ENCODE data around the gene SVOPL. TPM values are rescaled to one million over a fixed set of nuclear protein-coding genes. Genes with fewer than 3 reads are reported as not detected.

The SVOPL gene
- total RNA-seq, 4 donors from 2014 or later: 4.1 to 4.6 TPM; not detected in 2

DNA sequence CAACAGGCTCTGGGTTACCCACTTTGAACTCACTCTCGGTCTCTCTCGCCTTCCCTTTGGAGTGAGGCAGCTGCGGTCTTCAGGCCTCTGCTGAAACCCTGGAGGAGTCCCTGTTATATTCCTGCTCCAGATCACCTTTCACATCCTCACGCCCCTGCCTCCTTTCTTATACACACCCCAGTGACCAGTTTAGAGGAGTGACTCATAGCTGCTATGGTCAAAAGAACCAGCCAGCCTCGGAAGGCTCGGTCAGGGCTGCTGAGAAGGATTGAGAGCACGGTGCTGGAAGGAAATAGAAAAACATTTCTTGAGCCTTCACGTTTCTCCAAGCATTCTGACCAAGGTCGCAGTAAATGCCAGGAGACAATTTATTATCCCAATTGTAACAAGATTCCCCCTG, 28.3 kb upstream of the SVOPL start:
- DNase-seq: no peak
- H3K36me3 ChIP-seq: no peaks in the 10 kb centered on the region
- no peaks in the 10 kb centered on the region for H3K27me3 ChIP-seq
- WGBS, 2 donors (ENCODE audit: low coverage in 1 of 2): 88 to 90% methylated on average over 9 of the region's 9 CpGs
- in situ Hi-C loops (cut with MboI; ENCODE audit: low pct_ligation_motif_present in 1 of 4, low pct_unique_long_range_greater_than_20kb in 1 of 4, low sequenced_read_pairs in 3 of 4): no loop called here
- no peak overlapping the region for H3K4me3 ChIP-seq
- intact Hi-C loops (cut with DNase I; ENCODE audit: low total_unique reads): no loop called here
- TF ChIP-seq POLR2A (IDR thresholded peaks at IDR 0.05) (no peak), EP300 (IDR thresholded peaks at IDR 0.05; ENCODE audit: low read depth) (no peak)
- TF ChIP-seq, protein P1, sequence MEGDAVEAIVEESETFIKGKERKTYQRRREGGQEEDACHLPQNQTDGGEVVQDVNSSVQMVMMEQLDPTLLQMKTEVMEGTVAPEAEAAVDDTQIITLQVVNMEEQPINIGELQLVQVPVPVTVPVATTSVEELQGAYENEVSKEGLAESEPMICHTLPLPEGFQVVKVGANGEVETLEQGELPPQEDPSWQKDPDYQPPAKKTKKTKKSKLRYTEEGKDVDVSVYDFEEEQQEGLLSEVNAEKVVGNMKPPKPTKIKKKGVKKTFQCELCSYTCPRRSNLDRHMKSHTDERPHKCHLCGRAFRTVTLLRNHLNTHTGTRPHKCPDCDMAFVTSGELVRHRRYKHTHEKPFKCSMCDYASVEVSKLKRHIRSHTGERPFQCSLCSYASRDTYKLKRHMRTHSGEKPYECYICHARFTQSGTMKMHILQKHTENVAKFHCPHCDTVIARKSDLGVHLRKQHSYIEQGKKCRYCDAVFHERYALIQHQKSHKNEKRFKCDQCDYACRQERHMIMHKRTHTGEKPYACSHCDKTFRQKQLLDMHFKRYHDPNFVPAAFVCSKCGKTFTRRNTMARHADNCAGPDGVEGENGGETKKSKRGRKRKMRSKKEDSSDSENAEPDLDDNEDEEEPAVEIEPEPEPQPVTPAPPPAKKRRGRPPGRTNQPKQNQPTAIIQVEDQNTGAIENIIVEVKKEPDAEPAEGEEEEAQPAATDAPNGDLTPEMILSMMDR (IDR thresholded peaks at IDR 0.05): no peak
- no peaks in the 10 kb centered on the region for H3K4me1 ChIP-seq
- no peak overlapping the region for H3K27ac ChIP-seq
- no peaks in the 10 kb centered on the region for H3K9me3 ChIP-seq

DNA sequence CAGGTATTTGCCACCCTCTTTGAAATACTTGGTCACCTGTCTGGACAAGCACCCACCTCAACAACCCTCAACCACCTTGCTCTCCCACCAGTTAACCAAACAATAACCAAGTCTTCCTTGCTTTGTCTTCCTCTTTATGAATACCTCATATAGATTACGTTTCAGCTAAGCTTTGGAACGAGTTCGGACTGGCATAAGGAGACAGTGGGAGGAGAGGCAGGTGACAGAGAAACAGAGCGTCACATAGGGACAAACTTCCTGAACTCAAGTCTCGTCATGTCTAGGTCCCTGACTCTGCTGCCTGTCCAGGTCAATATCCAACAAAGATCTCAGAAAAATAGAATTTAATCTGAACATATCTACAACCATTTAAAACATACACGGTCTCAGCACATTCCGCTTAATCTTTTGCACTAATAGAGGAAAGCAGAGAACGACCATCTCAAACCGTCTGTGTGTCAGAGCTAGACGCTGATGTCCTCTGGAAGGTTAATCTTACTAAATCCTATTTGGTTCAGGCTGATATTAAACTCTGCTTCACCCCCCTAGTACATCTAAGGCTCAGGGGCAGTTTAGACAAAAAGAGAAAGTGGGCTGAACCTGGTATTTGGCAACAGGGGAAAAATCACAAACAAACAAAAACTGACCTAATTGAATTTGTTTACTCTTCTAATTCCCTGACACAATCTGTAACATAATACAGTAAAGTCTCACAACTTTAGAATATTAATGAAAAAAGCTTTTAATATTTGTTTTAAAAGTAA, 26.4 kb upstream of the SVOPL start:
- no peak for DNase-seq
- no peak overlapping the region for H3K4me3 ChIP-seq
- WGBS, 2 donors (ENCODE audit: low coverage in 1 of 2): 56 to 80% methylated on average over 4 to 10 of the region's 10 CpGs
- H3K4me1 ChIP-seq: no peaks in the 10 kb centered on the region
- in situ Hi-C loops (cut with MboI; ENCODE audit: low pct_ligation_motif_present in 1 of 4, low pct_unique_long_range_greater_than_20kb in 1 of 4, low sequenced_read_pairs in 3 of 4): no loop called here
- TF ChIP-seq POLR2AphosphoS5 (IDR thresholded peaks at IDR 0.05): no peak
- TF ChIP-seq EP300 (IDR thresholded peaks at IDR 0.05; ENCODE audit: low read depth): no peak
- TF ChIP-seq, protein P1 (IDR thresholded peaks at IDR 0.05): no peak
- no peak for TF ChIP-seq POLR2A (IDR thresholded peaks at IDR 0.05)
- H3K36me3 ChIP-seq: no peaks in the 10 kb centered on the region
- H3K27me3 ChIP-seq: no peaks in the 10 kb centered on the region
- intact Hi-C loops (cut with DNase I; ENCODE audit: low total_unique reads): no loop called here
- no peak overlapping the region for H3K27ac ChIP-seq
- H3K9me3 ChIP-seq: no peaks in the 10 kb centered on the region

DNA sequence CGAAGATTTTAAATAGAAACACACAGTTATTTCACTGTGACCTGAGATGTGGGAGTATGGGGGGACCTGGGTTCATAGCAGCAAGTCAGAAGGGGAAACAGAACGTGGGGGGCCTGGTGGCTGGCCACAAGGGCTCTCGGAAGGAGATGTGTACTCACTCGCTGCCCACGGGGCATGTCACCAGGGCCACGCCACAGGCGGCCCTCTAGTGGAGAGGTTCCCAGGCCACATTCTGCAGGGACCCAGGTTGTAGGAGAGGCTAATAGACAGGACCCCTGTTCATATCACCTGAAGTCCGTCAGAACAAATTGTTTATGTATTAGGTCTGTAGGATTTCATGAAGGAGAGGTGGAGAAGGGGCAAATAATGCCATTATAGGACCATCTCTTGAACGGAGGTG, 25.1 kb upstream of the SVOPL start:
- intact Hi-C loops (cut with DNase I; ENCODE audit: low total_unique reads) (no loop called here), in situ Hi-C loops (cut with MboI; ENCODE audit: low pct_ligation_motif_present in 1 of 4, low pct_unique_long_range_greater_than_20kb in 1 of 4, low sequenced_read_pairs in 3 of 4) (no loop called here)
- Histone ChIP-seq H3K4me3 (no peak overlapping the region), H3K4me1 (no peaks in the 10 kb centered on the region), H3K9me3 (no peaks in the 10 kb centered on the region), H3K27me3 (no peaks in the 10 kb centered on the region), H3K27ac (no peak overlapping the region), H3K36me3 (no peaks in the 10 kb centered on the region)
- no peak for DNase-seq
- TF ChIP-seq, protein P1 (IDR thresholded peaks at IDR 0.05): no peak
- TF ChIP-seq POLR2A (IDR thresholded peaks at IDR 0.05) (no peak), EP300 (IDR thresholded peaks at IDR 0.05; ENCODE audit: low read depth) (no peak), POLR2AphosphoS5 (IDR thresholded peaks at IDR 0.05) (no peak)
- 80 to 83% methylated on average over 1 to 9 of the region's 9 CpGs for WGBS, 2 donors (ENCODE audit: low coverage in 1 of 2)

DNA sequence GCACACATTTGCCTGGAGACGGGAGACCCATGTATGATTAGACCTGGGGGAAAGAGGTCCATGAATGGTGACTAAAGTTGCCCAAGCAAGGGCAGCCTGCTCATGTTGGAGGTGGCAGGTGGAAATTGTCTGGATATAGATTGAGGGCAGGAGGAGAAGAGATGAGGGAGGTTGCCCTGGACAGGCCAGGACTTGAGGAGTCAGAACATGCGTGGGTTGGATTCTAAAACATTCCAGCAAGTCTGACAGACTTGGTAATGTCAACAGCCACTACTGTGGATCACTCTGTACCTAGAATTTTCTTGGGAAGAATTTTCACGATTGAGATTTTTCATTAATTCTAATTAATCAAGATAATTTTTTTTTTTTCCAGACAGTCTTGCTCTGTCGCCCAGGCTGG, 19.1 kb upstream of the SVOPL start:
- H3K4me1 ChIP-seq: no peaks in the 10 kb centered on the region
- intact Hi-C loops (cut with DNase I; ENCODE audit: low total_unique reads): no loop called here
- H3K27ac ChIP-seq: no peak overlapping the region
- TF ChIP-seq EP300 (IDR thresholded peaks at IDR 0.05; ENCODE audit: low read depth): no peak
- no peak for TF ChIP-seq POLR2A (IDR thresholded peaks at IDR 0.05)
- TF ChIP-seq, protein P1 (IDR thresholded peaks at IDR 0.05): no peak
- TF ChIP-seq POLR2AphosphoS5 (IDR thresholded peaks at IDR 0.05): no peak
- in situ Hi-C loops (cut with MboI; ENCODE audit: low pct_ligation_motif_present in 1 of 4, low pct_unique_long_range_greater_than_20kb in 1 of 4, low sequenced_read_pairs in 3 of 4): no loop called here
- no peak overlapping the region for H3K4me3 ChIP-seq
- H3K36me3 ChIP-seq: no peaks in the 10 kb centered on the region
- WGBS, 2 donors (ENCODE audit: low coverage in 1 of 2): 93% methylated on average over 3 to 4 of the region's 4 CpGs
- DNase-seq: no peak
- H3K9me3 ChIP-seq: no peaks in the 10 kb centered on the region
- no peaks in the 10 kb centered on the region for H3K27me3 ChIP-seq

All from transverse colon (tissue), 4 donors.